GM19239 (cell line): ENCODE data around the gene RABGAP1.
A peak's percentile ranks its signal among the peaks of the same experiment; 100 is the strongest.

Experiments
- DNase-seq: peaks from one replicate; pipeline ENCODE4 v3.0.0; 2011; ENCODE audit warnings: low spot score; ENCODE audit not compliant: insufficient read length
- FAIRE-seq: peaks from 2 replicates; lab custom pipeline; 2011; peaks lifted over from hg19 to GRCh38; lab: Jason Lieb, UNC

RABGAP1 gene

DNA sequence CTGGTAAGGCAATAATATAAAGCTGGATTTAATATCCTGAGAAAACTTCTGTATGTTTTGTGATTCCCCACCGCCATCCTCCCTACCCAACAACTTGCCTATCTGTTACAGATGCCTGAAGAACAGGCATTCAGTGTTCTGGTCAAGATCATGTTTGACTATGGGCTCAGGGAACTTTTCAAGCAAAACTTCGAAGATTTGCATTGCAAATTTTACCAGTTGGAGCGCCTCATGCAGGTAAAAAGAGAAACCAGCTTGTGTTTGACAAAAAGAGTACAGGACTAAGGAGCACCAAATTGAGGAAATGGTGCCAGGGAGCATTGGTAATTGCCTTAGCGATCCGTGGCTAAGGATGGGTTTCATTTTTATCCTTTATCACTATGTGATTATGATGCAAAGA lies 132.6 kb downstream of the RABGAP1 start:
- FAIRE-seq (no peak), DNase-seq (no peak)

DNA sequence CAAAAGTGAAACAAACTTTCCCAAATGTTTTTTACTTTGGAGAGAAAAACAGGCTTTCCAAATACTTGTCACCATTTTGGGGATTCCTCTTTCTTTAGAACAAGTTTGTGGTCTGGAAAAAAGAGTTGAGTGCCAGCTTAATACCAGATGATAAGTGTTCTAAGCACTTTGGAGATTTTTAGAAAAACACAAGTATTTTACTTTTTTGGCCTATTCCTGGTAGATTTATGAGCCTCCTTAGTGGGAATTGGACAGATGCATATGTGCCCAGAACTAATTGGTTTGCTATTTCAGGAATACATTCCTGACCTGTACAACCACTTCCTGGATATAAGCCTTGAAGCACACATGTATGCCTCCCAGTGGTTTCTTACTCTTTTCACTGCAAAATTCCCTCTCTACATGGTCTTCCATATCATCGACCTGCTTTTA lies 133.2 kb downstream of the RABGAP1 start:
- FAIRE-seq (peak; percentile 59), DNase-seq (no peak)

DNA sequence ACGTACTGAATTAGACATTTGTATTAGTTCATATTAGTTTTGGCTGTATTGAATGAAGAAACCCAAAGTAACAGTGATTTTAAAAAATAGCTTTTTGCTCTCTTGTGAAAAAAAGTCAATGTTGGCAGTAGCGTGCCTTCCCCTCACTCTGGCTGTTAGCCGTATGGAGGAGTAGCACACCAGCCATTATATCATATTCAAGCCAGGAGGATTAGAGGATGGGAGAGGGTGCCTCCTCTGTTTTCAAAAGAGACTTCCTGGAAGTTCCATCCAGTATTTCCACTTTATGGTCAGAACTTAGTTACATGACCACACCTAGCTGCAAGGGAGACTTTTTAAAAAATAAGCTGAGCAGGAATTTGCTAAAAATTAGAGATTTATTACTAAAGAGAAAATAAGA lies 133.8 kb downstream of the RABGAP1 start:
- no peak for FAIRE-seq

DNA sequence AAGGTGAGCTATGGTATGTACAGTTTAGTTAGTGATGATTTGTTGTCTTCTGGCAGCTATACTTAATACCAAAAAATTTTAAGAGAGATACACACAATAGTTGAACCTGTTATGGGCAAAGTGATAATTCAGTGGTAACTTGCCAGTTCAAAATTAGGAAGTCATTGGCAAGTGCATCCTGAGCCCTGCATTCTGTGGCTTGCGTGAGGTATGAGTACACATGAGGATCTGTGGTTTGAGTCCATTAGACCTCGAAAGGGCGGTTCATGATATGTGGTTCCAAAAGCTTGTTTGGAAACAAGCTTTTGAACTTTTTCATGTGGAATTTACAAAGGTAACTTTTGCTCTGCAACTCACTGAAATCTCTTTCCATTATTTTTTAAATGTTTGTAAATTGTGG lies 139.6 kb downstream of the RABGAP1 start:
- DNase-seq: no peak

More for the DNA sequence above, 133.8 kb downstream of the RABGAP1 start:
- DNase-seq: no peak

GRCh38 chr9:123081824-123082223 lies 141.0 kb downstream of the RABGAP1 start:
- DNase-seq: no peak
- FAIRE-seq: peak; percentile 53

More for the DNA sequence above, 139.6 kb downstream of the RABGAP1 start:
- FAIRE-seq: no peak

GRCh38 chr9:123083680-123084079 lies 142.9 kb downstream of the RABGAP1 start:
- no peak for DNase-seq
- FAIRE-seq: no peak

- FAIRE-seq (peak; percentile 21), DNase-seq (no peak)
Measured at GRCh38 chr9:123084256-123084655, 143.4 kb downstream of the RABGAP1 start.

DNA sequence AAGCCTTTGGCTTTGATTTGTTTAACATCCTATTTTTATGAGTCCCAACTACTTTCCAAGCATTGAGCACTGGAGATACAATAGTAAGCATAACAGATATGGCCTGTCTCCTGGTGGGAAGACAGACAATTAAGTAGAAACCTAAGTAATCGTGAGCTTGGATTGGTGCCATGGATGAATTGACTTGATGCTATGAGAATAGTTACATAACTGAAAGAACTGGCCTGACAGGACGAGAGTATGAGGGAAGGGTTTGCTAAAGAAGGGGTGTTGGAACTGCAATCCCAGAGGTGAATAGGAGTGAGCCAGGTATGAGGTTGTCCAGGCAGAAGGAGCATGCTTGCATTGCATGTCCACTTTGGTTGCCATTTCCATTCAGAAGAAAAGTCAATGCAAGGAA lies 145.1 kb downstream of the RABGAP1 start:
- no peak for FAIRE-seq
- DNase-seq: no peak

- no peak for DNase-seq
- FAIRE-seq: no peak
Measured at GRCh38 chr9:123087359-123087888, 146.6 kb downstream of the RABGAP1 start.

DNA sequence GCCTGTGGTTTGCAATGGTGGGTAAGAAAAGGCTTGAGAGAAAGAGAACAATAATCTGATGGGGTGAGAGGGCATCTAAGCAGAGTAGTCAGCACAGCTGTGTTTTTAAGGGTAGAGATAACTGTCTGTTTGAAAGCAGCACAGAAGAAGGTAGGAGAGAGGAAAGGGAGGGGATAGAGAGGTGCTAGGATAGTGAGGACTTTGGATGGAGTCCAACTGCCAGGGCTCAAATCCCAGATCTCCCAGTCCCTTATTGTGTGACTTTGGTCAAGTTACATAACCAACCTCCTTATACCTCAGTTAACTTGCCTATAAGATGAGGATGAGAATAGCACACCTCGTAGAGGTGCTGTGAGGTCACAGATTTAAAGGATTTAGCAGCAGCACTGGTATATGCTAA lies 148.2 kb downstream of the RABGAP1 start:
- DNase-seq (no peak), FAIRE-seq (no peak)

DNA sequence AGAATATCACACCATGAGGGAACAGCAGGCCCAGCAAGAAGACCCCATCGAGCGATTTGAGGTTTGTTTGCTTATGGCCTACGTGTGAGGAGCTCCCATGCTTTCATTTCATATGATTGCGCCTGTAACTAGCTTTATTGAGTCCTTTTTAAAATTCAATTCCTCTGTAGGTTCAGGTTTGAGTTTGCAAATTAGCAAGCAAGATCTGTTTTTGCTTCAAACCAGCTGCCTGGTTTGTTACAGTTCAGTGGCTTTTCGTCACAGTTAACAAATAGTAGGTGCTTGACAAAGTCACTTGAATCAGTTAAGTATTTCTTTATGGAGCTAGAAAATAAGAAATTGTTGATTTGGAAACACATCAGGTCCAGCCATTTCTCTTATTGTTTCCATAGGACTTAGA lies 149.0 kb downstream of the RABGAP1 start:
- DNase-seq: no peak
- FAIRE-seq: no peak

GRCh38 chr9:123090198-123090896 lies 149.5 kb downstream of the RABGAP1 start:
- FAIRE-seq (no peak), DNase-seq (no peak)

GRCh38 chr9:123090956-123091355 lies 150.1 kb downstream of the RABGAP1 start:
- FAIRE-seq: peak; percentile 14
- no peak for DNase-seq

GRCh38 chr9:123091459-123091858 lies 150.6 kb downstream of the RABGAP1 start:
- no peak for FAIRE-seq
- no peak for DNase-seq

DNA sequence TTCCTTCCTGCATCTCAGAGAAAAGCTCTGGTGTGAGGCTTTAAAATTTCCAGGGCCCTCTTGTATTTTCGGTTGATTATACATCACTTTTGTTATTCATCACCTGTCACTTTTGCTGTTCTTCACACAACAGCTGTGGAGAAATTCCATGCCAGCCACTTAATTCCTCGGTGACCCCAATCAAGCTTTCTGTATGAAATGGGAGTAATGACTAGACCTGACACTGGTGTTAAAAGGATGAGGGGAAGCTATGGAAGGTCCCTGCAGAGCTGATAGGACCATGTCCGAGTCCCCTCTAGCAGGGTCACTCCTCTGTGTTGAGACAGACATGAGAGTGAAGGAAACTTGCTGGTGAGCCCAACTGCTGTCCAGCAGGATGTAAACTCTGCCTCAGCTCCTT lies 152.3 kb downstream of the RABGAP1 start:
- FAIRE-seq: no peak
- DNase-seq: no peak

- no peak for DNase-seq
- FAIRE-seq: no peak
Measured at GRCh38 chr9:123096987-123097386, 156.2 kb downstream of the RABGAP1 start.

GRCh38 chr9:123097430-123098095 lies 156.7 kb downstream of the RABGAP1 start:
- DNase-seq (no peak), FAIRE-seq (no peak)

DNA sequence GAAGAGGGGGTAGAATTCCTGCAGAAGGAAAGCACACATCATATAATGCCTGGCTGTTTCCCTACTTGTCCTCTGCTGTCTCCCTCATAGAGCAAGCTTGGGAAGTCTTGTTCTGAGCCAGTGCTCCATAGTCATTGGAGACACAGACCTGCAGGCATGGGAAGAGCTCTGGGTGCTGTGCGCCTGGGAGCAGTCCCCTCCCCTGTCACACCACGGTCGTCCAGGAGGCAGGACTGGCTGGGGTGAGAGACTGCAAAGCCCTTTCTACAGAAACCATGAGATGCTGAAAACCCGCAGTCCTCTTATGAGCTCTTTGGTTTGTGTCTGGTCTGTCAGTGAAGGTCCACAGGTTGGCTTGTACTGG lies 157.3 kb downstream of the RABGAP1 start:
- FAIRE-seq (no peak), DNase-seq (no peak)

- no peak for DNase-seq
- no peak for FAIRE-seq
Measured at GRCh38 chr9:123099042-123099441, 158.2 kb downstream of the RABGAP1 start.

- DNase-seq: no peak
- FAIRE-seq: no peak
Measured at GRCh38 chr9:123099548-123099947, 158.7 kb downstream of the RABGAP1 start.

- DNase-seq (no peak), FAIRE-seq (no peak)
Measured at GRCh38 chr9:123102375-123103113, 161.7 kb downstream of the RABGAP1 start.
